ENCODE measurements around the gene MUCL3. TPM values are rescaled to one million over a fixed set of nuclear protein-coding genes. Genes with fewer than 3 reads are reported as not detected.
"Not testable (repeated sequence)": the region's sequence is repeated elsewhere in the genome, so short reads cannot be mapped to it uniquely, and the experiment has no call there.

Gene MUCL3
- total and polyA plus RNA-seq, 10 of the 15 experiments (the other 5 are each of a cell fraction or from before 2014, with no cell fraction given), result 0.03 to 1.4 (median 0.61) TPM

DNA sequence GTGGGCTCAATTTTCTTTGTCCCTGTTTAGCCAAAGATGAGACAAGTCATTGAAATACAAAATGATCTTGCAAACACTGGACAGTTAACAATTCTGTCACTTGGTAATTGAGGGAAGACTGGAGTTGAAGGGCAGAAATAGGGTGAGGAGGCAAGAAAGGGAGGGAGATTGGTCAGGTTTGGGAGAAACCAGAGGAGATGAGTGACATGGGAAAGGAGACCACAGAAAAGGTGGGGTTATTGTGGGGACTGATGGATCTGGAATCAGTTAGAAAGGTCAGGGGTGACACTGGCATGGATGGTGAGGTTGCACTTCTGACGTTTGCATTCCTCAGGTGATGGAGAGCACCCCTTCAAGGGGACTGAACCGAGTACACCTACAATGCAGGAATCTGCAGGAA is 32.1 kb upstream of the MUCL3 start:
- Histone ChIP-seq H3K9me3 (replicated peaks; ENCODE audit: control insufficient read depth, insufficient read depth, low read length) (no peaks in the 10 kb centered on the region), H3K9ac (ENCODE audit: control insufficient read depth, insufficient read depth, low read length) (peak overlapping the region; percentile 87), H3K4me1 (ENCODE audit: control insufficient read depth, insufficient read depth, low read length) (peaks cover 9% of the 10 kb centered on the region), H3K36me3 (ENCODE audit: control insufficient read depth in 2 of 2, insufficient read depth in 2 of 2, low read length in 1 of 2) (peaks cover 3% of the 10 kb centered on the region in 2 experiments; a peak in 1 of 4 replicates), H3K27me3 (replicated peaks in 1 of 2; ENCODE audit: control insufficient read depth in 2 of 2, insufficient read depth in 2 of 2, low read length in 1 of 2) (no peaks in the 10 kb centered on the region), H3K4me2 (ENCODE audit: control insufficient read depth, insufficient read depth) (peak overlapping the region; percentile 92), H3K4me3 (peak overlapping the region; percentile 100), H2AFZ (ENCODE audit: control insufficient read depth, low read depth, low read length) (peak overlapping the region; percentile 98; the same call in 1 of the 2 replicates), H4K20me1 (ENCODE audit: control insufficient read depth, insufficient read depth) (no peaks in the 10 kb centered on the region), H3K79me2 (ENCODE audit: control insufficient read depth, insufficient read depth, low read length) (peaks cover 11% of the 10 kb centered on the region), H3K27ac (ENCODE audit: control insufficient read depth, insufficient read depth) (peak overlapping the region; percentile 75; the same call in 1 of the 2 replicates)
- 16% methylated on average over 2 of the region's 2 CpGs for WGBS (ENCODE audit: insufficient coverage, insufficient replicate concordance, low lambda C conversion rate, missing lambda C conversion rate)
- TF ChIP-seq, protein P1, sequence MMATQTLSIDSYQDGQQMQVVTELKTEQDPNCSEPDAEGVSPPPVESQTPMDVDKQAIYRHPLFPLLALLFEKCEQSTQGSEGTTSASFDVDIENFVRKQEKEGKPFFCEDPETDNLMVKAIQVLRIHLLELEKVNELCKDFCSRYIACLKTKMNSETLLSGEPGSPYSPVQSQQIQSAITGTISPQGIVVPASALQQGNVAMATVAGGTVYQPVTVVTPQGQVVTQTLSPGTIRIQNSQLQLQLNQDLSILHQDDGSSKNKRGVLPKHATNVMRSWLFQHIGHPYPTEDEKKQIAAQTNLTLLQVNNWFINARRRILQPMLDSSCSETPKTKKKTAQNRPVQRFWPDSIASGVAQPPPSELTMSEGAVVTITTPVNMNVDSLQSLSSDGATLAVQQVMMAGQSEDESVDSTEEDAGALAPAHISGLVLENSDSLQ (IDR thresholded peaks at IDR 0.05), result peak; percentile 26; the same call in 1 of the 2 replicates
- TF ChIP-seq DPF2 (IDR thresholded peaks at IDR 0.05), result no peak
- TF ChIP-seq TARDBP (IDR thresholded peaks at IDR 0.05; ENCODE audit: borderline replicate concordance), result no peak
- ChIA-PET CTCF (interaction anchor here (1.2 to 1.9 kb wide), 3 partner anchors 23 to 178 kb away, joined by 5 to 6 read pairs (median 5); no protein-coding TSS in a partner anchor), POLR2A (no interaction called here), RAD21 (ENCODE audit: unreplicated experiment) (interaction anchor here (3.5 kb wide), 1 partner anchor 25 kb away, joined by 22 read pairs; the partner anchor contains the start of gene DDR1), SMC1A (ENCODE audit: uncharacterized antibody, unreplicated experiment) (interaction anchor here (0.8 to 3.0 kb wide), 3 partner anchors 25 to 212 kb away, joined by 3 to 14 read pairs (median 4); partner anchors contain the start of gene DDR1)
- no peak for DNase-seq (ENCODE audit: low read depth, low spot score)
- ATAC-seq, result no peak
- intact Hi-C loops (cut with micrococcal nuclease; ENCODE audit: unreplicated experiment) (loop anchor here (2.0 kb wide), 1 partner anchor 26 kb away; no protein-coding TSS in a partner anchor), in situ Hi-C loops (cut with MboI) (no loop called here)
- no peak for FAIRE-seq
- BruUV-seq (replicated peaks), result no TSS peak

DNA sequence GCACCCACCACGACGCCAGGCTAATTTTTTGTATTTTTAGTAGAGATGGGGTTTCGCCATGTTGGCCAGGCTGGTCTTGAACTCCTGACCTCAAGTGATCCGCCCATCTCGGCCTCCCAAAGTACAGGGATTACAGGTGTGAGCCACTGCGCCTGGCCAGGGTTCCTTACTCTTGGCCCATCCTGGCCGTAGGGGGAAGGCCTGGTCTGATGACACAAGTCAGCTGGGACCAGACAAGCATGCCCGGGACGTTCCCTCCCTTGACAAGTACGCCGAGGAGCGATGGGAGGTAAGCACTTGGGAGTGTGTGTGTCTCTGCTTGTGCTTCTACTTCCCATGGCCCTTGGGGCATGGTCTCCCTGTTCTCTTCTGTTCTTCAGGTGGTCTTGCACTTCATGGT is 30.3 kb upstream of the MUCL3 start:
- H3K9me3 ChIP-seq (replicated peaks; ENCODE audit: control insufficient read depth, insufficient read depth, low read length); H3K36me3 ChIP-seq (ENCODE audit: control insufficient read depth in 2 of 2, insufficient read depth in 2 of 2, low read length in 1 of 2); H3K9ac ChIP-seq (ENCODE audit: control insufficient read depth, insufficient read depth, low read length); H3K4me2 ChIP-seq (ENCODE audit: control insufficient read depth, insufficient read depth); H4K20me1 ChIP-seq (ENCODE audit: control insufficient read depth, insufficient read depth); H3K27ac ChIP-seq (ENCODE audit: control insufficient read depth, insufficient read depth); BruUV-seq (replicated peaks); SMC1A ChIA-PET (ENCODE audit: uncharacterized antibody, unreplicated experiment); in situ Hi-C loops (cut with MboI); ATAC-seq; intact Hi-C loops (cut with micrococcal nuclease; ENCODE audit: unreplicated experiment); FAIRE-seq; H3K27me3 ChIP-seq (replicated peaks in 1 of 2; ENCODE audit: control insufficient read depth in 2 of 2, insufficient read depth in 2 of 2, low read length in 1 of 2); H2AFZ ChIP-seq (ENCODE audit: control insufficient read depth, low read depth, low read length); H3K4me3 ChIP-seq; DNase-seq (ENCODE audit: low read depth, low spot score): not testable (repeated sequence)
- ChIA-PET CTCF (interaction anchor here (0.6 kb wide), 1 partner anchor 169 kb away, joined by 3 read pairs; no protein-coding TSS in a partner anchor), RAD21 (ENCODE audit: unreplicated experiment) (interaction anchor here (1.1 kb wide), 1 partner anchor 26 kb away, joined by 3 read pairs; the partner anchor contains the start of gene DDR1), POLR2A (interaction anchor here (0.6 to 1.4 kb wide), 4 partner anchors 24 to 28 kb away, joined by 3 read pairs; partner anchors contain the start of gene DDR1)
- peaks cover 11% of the 10 kb centered on the region for H3K4me1 ChIP-seq (ENCODE audit: control insufficient read depth, insufficient read depth, low read length)
- peaks cover 20% of the 10 kb centered on the region for H3K79me2 ChIP-seq (ENCODE audit: control insufficient read depth, insufficient read depth, low read length)
- 94% methylated on average over 12 of the region's 12 CpGs for whole genome bisulfite sequencing (ENCODE audit: insufficient coverage, insufficient replicate concordance, low lambda C conversion rate, missing lambda C conversion rate)
